MM.1S (cell line): Measurements from ENCODE around the gene TACC2.

Experiments used
- EZH2 ChIP-seq: fragments of 300-600 bp; sonication (generic); optimal IDR thresholded peaks from 2 replicates; pipeline ENCODE3; 2017; ENCODE audit warnings: low read depth, mild to moderate bottlenecking, antibody characterized with exemption, low read length, mixed read lengths
- EZH2phosphoT487 ChIP-seq: fragments of 300-600 bp; sonication (generic); IDR thresholded peaks from 2 replicates; pipeline ENCODE4 v1.6.1; 2018; ENCODE audit warnings: antibody characterized with exemption, low read length
- TF ChIP-seq, protein P1 (sequence below): fragments of 300-600 bp; sonication (generic); IDR thresholded peaks from 2 replicates; pipeline ENCODE4 v1.5.1; 2016; ENCODE audit warnings: antibody characterized with exemption, low read length, mixed read lengths

DNA sequence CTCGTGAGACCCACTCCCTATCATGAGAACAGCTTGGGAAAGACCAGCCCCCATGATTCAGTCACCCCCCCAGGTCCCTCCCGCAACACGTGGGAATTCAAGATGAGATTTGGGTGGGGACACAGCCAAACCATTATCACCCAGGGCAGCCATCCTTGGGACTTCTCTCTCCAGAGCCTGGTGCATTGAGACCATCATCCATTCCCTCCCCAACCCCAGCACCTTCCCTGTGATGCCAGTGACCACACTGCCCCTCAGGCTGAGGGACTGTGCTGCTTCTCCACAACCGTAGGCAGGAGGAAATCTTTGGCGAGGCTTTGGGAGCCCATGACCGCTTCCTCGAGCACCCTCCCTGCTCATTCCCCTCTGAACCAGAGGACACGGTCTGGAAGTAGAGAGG is 64.4 kb downstream of the TACC2 start:
- TF ChIP-seq, protein P1, sequence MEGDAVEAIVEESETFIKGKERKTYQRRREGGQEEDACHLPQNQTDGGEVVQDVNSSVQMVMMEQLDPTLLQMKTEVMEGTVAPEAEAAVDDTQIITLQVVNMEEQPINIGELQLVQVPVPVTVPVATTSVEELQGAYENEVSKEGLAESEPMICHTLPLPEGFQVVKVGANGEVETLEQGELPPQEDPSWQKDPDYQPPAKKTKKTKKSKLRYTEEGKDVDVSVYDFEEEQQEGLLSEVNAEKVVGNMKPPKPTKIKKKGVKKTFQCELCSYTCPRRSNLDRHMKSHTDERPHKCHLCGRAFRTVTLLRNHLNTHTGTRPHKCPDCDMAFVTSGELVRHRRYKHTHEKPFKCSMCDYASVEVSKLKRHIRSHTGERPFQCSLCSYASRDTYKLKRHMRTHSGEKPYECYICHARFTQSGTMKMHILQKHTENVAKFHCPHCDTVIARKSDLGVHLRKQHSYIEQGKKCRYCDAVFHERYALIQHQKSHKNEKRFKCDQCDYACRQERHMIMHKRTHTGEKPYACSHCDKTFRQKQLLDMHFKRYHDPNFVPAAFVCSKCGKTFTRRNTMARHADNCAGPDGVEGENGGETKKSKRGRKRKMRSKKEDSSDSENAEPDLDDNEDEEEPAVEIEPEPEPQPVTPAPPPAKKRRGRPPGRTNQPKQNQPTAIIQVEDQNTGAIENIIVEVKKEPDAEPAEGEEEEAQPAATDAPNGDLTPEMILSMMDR, result no peak
- no peak for TF ChIP-seq EZH2phosphoT487
- no peak for TF ChIP-seq EZH2
